DMS53 treated with DMSO at 0.1 percent for 48 hours (cell line): ENCODE data around the gene DEF6.

Experiments used
- DNase-seq: peaks from one replicate; lab custom pipeline; 2025; ENCODE audit not compliant: unreplicated experiment; lab: John Stamatoyannopoulos, UW

The DEF6 gene

GRCh38 chr6:35370124-35370741, 72.6 kb downstream of the DEF6 start:
- DNase-seq: no peak

- DNase-seq: no peak
These were observed 73.3 kb downstream of the DEF6 start for GRCh38 chr6:35370785-35371493.
